GM18511 (cell line): ENCODE results near the gene PARL.

ENCODE experiments used
- ATAC-seq: cut with Tn5 transposase; IDR thresholded peaks from one replicate; pipeline ENCODE4 v1.9.1; 2021; ENCODE audit warnings: mild to moderate bottlenecking, moderate library complexity; ENCODE audit not compliant: unreplicated experiment

Gene PARL

GRCh38 chr3:183884427-183885296 is at the start of gene PARL:
PARL (minus strand) TSS chr3:183884880; CDS start chr3:183884846, 34 bp downstream.
- peak; percentile 100 for ATAC-seq

GRCh38 chr3:183933160-183933559 is 48.5 kb upstream of the PARL start:
- no peak for ATAC-seq

GRCh38 chr3:183931881-183932280 is 47.2 kb upstream of the PARL start:
- ATAC-seq = no peak

- no peak for ATAC-seq
Measured at GRCh38 chr3:183930086-183930485, 45.4 kb upstream of the PARL start.

GRCh38 chr3:183927059-183927458 is 42.4 kb upstream of the PARL start:
- ATAC-seq = no peak

- no peak for ATAC-seq
Measured at GRCh38 chr3:183924956-183925355, 40.3 kb upstream of the PARL start.

GRCh38 chr3:183924543-183924942 is 39.9 kb upstream of the PARL start:
- no peak for ATAC-seq

- ATAC-seq = no peak
Measured at GRCh38 chr3:183922421-183922820, 37.7 kb upstream of the PARL start.

- ATAC-seq = no peak
Measured at GRCh38 chr3:183921096-183921495, 36.4 kb upstream of the PARL start.

- no peak for ATAC-seq
Measured at GRCh38 chr3:183920416-183920815, 35.7 kb upstream of the PARL start.

- ATAC-seq = no peak
Measured at GRCh38 chr3:183918178-183918577, 33.5 kb upstream of the PARL start.

GRCh38 chr3:183917776-183918175 is 33.1 kb upstream of the PARL start:
- no peak for ATAC-seq

- ATAC-seq = no peak
Measured at GRCh38 chr3:183914856-183915255, 30.2 kb upstream of the PARL start.

GRCh38 chr3:183913580-183913920 is 28.9 kb upstream of the PARL start:
- no peak for ATAC-seq

- no peak for ATAC-seq
Measured at GRCh38 chr3:183912895-183913579, 28.4 kb upstream of the PARL start.

GRCh38 chr3:183911763-183912506 is 27.3 kb upstream of the PARL start:
- ATAC-seq = no peak

- ATAC-seq = no peak
Measured at GRCh38 chr3:183911087-183911486, 26.4 kb upstream of the PARL start.

GRCh38 chr3:183909030-183909600 is 24.4 kb upstream of the PARL start:
- no peak for ATAC-seq

GRCh38 chr3:183907911-183908331 is 23.2 kb upstream of the PARL start:
- no peak for ATAC-seq

GRCh38 chr3:183907176-183907575 is 22.5 kb upstream of the PARL start:
- no peak for ATAC-seq

GRCh38 chr3:183906234-183906921 is 21.7 kb upstream of the PARL start:
- no peak for ATAC-seq
